Left lung (tissue), 10 donors: ENCODE measurements around the gene FAM135A. TPM values are rescaled to one million over a fixed set of nuclear protein-coding genes. Genes with fewer than 3 reads are reported as not detected.

Experiments used
- ATAC-seq: fragments of 200-7000 bp; cut with Tn5 transposase; one replicate; pipeline ENCODE4 v1.9.1; 2020; ENCODE audit warnings: moderate library complexity
- DNase-seq, 4 donors: peaks; one replicate each; pipeline ENCODE4 v3.0.0-alpha.2; 2013 to 2020
- H3K27ac ChIP-seq, 2 donors: fragments of 200-600 bp; sonication (generic) in 1 of 2; one replicate each; pipeline versions ENCODE4 v1.5.0 to v1.8.0; 2020 to 2021
- H3K27me3 ChIP-seq, 2 donors: fragments of 200-600 bp; sonication (generic) in 1 of 2; one replicate each; pipeline versions ENCODE4 v1.5.0 to v1.8.0; 2020 to 2021
- H3K36me3 ChIP-seq, 2 donors: fragments of 200-600 bp; sonication (generic) in 1 of 2; one replicate each; pipeline versions ENCODE4 v1.5.0 to v1.8.0; 2020 to 2021
- H3K4me1 ChIP-seq, 2 donors: fragments of 200-600 bp; one replicate each; pipeline ENCODE4 v1.8.0; 2021
- H3K4me3 ChIP-seq, 2 donors: fragments of 200-600 bp; sonication (generic) in 1 of 2; one replicate each; pipeline versions ENCODE4 v1.5.0 to v1.8.0; 2020 to 2021; ENCODE audit warnings: mild to moderate bottlenecking in 1 of 2
- H3K9me3 ChIP-seq, 2 donors: fragments of 200-600 bp; sonication (generic) in 1 of 2; one replicate each; pipeline versions ENCODE4 v1.5.0 to v1.8.0; 2020 to 2021
- CTCF ChIP-seq, 2 donors: fragments of 200-600 bp; sonication (generic) in 1 of 2; IDR thresholded peaks; one replicate each; pipeline versions ENCODE4 v1.5.0 to v1.8.0; 2021; ENCODE audit warnings: antibody characterized with exemption in 2 of 2
- intact Hi-C, 2 donors: fragments of 100-400 bp; cut with DNase I; formaldehyde crosslinking; loops; one replicate each; pipeline versions ENCODE4 v1.11.2 to v1.14.2; 2022
- polyA plus RNA-seq, 6 donors: library from polyadenylated mRNA; unstranded; fragments of 120-200 nt; gene quantifications; one replicate each; pipeline ENCODE4 v1.2.1, GENCODE V29; 2013; ENCODE audit not compliant: insufficient read length in 6 of 6
- total RNA-seq, 2 donors: library from RNA; stranded (reverse); fragmentation: NEBNext Ultra II Directional; extraction: Animal tissue kit (Norgen Biotek cat#: 25700); gene quantifications; one replicate each; pipeline ENCODE4 v1.2.1, GENCODE V29; 2021
- donor health status: DM: no; HTN: yes; CAD: no.
- donor health status: DM: no; HTN: no; CAD: no.

FAM135A gene
- total and polyA plus RNA-seq, 8 donors, result 21.9 to 28.8 (median 25.8) TPM

DNA sequence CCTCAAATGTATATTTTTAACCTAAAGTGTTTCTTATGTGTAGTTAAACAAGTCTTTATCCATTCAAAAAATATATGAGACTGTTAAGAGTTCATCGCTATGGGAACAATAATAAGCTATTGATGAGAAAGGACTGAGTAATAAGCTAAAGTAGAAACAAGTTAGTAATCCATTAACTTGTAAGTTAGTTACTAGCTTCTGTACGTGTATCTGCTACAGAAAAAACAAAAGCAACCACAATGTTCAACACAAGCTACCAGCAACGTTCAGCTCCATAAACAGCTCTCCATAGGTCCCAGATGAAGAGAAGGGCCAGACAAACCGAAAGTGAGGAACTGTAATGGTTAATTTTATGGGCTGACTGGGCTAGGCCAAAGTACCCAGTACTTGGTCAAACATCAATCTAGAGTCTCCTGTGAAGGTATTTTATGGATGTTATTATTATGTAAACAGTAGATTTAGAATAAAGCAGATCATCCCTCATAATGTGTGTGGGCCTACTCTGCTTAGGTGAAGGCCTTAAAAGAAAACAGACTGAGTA, 33.8 kb upstream of the FAM135A start:
- intact Hi-C loops, result no loop called here
- DNase-seq (no peak), ATAC-seq (no peak)
- no peaks in the 10 kb centered on the region for H3K27me3 ChIP-seq
- no peak overlapping the region for H3K4me3 ChIP-seq
- no peaks in the 10 kb centered on the region for H3K36me3 ChIP-seq
- H3K9me3 ChIP-seq, result no peaks in the 10 kb centered on the region
- no peak overlapping the region for H3K27ac ChIP-seq
- H3K4me1 ChIP-seq, result no peaks in the 10 kb centered on the region
- no peak for TF ChIP-seq CTCF (IDR thresholded peaks at IDR 0.05)

GRCh38 chr6:70380252-70380651, 33.1 kb upstream of the FAM135A start:
- Histone ChIP-seq H3K27me3 (no peaks in the 10 kb centered on the region), H3K27ac (no peak overlapping the region), H3K4me3 (no peak overlapping the region), H3K36me3 (no peaks in the 10 kb centered on the region), H3K9me3 (no peaks in the 10 kb centered on the region), H3K4me1 (no peaks in the 10 kb centered on the region)
- intact Hi-C loops, result no loop called here
- no peak for DNase-seq
- no peak for ATAC-seq
- no peak for TF ChIP-seq CTCF (IDR thresholded peaks at IDR 0.05)

- Histone ChIP-seq H3K4me3 (no peak overlapping the region), H3K9me3 (no peaks in the 10 kb centered on the region), H3K4me1 (no peaks in the 10 kb centered on the region), H3K27ac (no peak overlapping the region), H3K36me3 (no peaks in the 10 kb centered on the region), H3K27me3 (no peaks in the 10 kb centered on the region)
- intact Hi-C loops, result no loop called here
- DNase-seq, result peak in 1 of 4 donors; percentile 22
- TF ChIP-seq CTCF (IDR thresholded peaks at IDR 0.05), result no peak
- ATAC-seq, result no peak
These were observed 32.4 kb upstream of the FAM135A start for GRCh38 chr6:70380771-70381416.

- H3K9me3 ChIP-seq, result no peaks in the 10 kb centered on the region
- no peaks in the 10 kb centered on the region for H3K4me1 ChIP-seq
- no peak overlapping the region for H3K4me3 ChIP-seq
- ATAC-seq (no peak), DNase-seq (no peak)
- intact Hi-C loops, result no loop called here
- H3K27ac ChIP-seq, result no peak overlapping the region
- TF ChIP-seq CTCF (IDR thresholded peaks at IDR 0.05), result no peak
- H3K36me3 ChIP-seq, result no peaks in the 10 kb centered on the region
- no peaks in the 10 kb centered on the region for H3K27me3 ChIP-seq
These were observed 31.9 kb upstream of the FAM135A start for GRCh38 chr6:70381417-70381782.

DNA sequence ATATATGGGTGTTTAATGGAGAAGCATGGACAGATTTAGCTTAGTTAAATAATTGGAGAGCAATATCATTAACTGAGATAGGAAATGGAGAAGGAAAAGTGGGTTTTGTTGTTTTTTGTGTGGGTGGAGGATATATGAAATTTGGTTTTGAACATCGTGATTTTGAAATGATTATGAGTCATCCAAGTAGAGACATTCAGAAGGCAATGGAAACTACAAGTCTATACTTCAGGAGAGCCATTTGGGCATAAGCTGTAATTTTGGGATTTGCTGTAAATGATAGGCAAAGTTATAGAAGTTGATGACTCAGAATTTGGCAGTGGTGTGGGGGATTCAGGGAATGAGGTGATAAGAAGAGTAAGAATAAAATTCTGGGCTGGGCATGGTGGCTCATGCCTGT, 27.4 kb upstream of the FAM135A start:
- no peaks in the 10 kb centered on the region for H3K4me1 ChIP-seq
- TF ChIP-seq CTCF (IDR thresholded peaks at IDR 0.05), result no peak
- no peaks in the 10 kb centered on the region for H3K9me3 ChIP-seq
- intact Hi-C loops, result no loop called here
- H3K27me3 ChIP-seq, result no peaks in the 10 kb centered on the region
- ATAC-seq (no peak), DNase-seq (no peak)
- no peak overlapping the region for H3K27ac ChIP-seq
- H3K36me3 ChIP-seq, result no peaks in the 10 kb centered on the region
- H3K4me3 ChIP-seq, result no peak overlapping the region
